A549 treated with CORT108297 at 1 μM for 4 hours (cell line): ENCODE results near the gene TMED5. TPM values are rescaled to one million over a fixed set of nuclear protein-coding genes. Genes with fewer than 3 reads are reported as not detected.

Source experiments
- total RNA-seq: library from RNA; stranded (reverse); fragments of 200-300 nt; extraction: Qiagen RNA extraction; gene quantifications from 5 replicates; pipeline ENCODE4 v1.2.3, GENCODE V29; 2022

Gene TMED5
- 29.8 to 38.1 TPM (median 34.7 TPM) in 5 replicates for total RNA-seq

GRCh38 chr1:93179886-93180722, at the start of gene TMED5:
Gene TMED5 (minus strand): TSS chr1:93180413. CDS start chr1:93180242, 171 bp downstream.

DNA sequence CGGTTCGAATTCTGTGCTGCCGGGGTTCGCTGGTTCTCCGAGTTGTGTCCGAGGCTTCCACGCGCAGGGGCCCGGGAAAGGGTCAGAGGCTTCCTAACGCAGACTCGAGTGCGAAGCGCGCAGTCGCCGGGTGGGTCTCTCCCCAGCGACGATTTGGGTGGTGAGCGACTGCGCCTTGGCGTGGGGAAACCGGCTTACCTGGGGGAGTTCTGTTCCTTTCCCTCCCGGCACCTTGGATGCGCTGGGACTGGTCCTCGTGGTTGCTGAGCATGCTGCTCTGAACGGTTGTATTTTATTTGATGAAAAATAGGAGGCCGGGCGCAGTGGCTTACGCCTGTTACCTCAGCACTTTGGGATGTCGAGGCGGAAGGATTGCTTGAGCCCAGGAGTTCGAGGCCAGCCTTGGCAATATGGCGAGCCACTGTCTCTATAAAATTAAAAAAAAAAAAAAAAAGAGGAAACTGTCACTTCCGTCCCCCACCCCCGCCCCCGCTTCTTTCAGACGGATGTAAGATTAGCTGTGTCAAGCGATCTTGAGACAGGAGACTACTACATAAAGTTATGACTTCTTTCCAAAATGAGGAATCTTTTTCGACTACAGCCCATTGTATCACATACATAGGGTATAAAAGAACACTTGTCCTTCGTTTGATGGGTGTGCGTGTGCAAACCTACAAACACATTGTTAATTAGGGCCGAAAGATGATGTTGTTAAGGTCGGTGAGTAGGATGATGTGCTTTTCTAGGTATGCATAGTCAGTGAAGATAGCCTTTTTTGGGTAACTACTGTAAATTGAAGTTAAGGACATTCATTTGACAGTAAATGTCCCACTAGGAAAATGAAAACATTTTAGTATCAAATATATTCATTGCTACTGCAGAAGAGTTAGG, 755 bp upstream of the TMED5 start, which contains the start of gene CCDC18:
TSS of gene CCDC18 (plus strand) at position 2 of the 891 bp plus-strand sequence. CDS start 2,638 bp downstream, outside the sequence.

Other genes starting within 250 kb of the TMED5 start
- gene DIPK1A, start 219.0 kb downstream of the TMED5 start, total RNA-seq: 8.1 to 10.1 TPM (median 9.7 TPM) in 5 replicates
- gene MTF2, start 101.1 kb downstream of the TMED5 start, total RNA-seq: 9.5 to 15.7 TPM (median 12.9 TPM) in 5 replicates
- gene CCDC18, start 311 bp upstream of the TMED5 start, total RNA-seq: 4.8 to 9.5 TPM (median 5.3 TPM) in 5 replicates
- 29.3 to 37.1 TPM (median 33.2 TPM) in 5 replicates for gene DR1, start 165.5 kb upstream of the TMED5 start, total RNA-seq